ENCODE data around the gene ZNF683.

ZNF683 gene

GRCh38 chr1:26351590-26352337 is 20.8 kb downstream of the ZNF683 start:
- H3K4me3 ChIP-seq, result no peak overlapping the region
- no peak overlapping the region for H3K9ac ChIP-seq (ENCODE audit: insufficient read length)
- H3K36me3 ChIP-seq (ENCODE audit: insufficient read depth, low read length), result no peaks in the 10 kb centered on the region
- H3K9me3 ChIP-seq (ENCODE audit: low read depth, low read length), result no peaks in the 10 kb centered on the region
- no peak overlapping the region for H3K27ac ChIP-seq
- no peak for TF ChIP-seq FOXP2 (optimal IDR thresholded peaks at IDR 0.05; ENCODE audit: control extremely low read depth, extremely low read length, insufficient read depth)
- TF ChIP-seq EZH2 (IDR thresholded peaks at IDR 0.05), result no peak
- no peak for TF ChIP-seq POLR2AphosphoS5 (IDR thresholded peaks at IDR 0.05; ENCODE audit: borderline replicate concordance, low read depth, low read length)
- no peak for DNase-seq (ENCODE audit: low read depth, low spot score)

- Histone ChIP-seq H3K4me3 (no peak overlapping the region), H3K9me3 (ENCODE audit: low read depth, low read length) (no peaks in the 10 kb centered on the region), H3K9ac (ENCODE audit: insufficient read length) (no peak overlapping the region), H3K36me3 (ENCODE audit: insufficient read depth, low read length) (no peaks in the 10 kb centered on the region), H3K27ac (no peak overlapping the region)
- TF ChIP-seq POLR2AphosphoS5 (IDR thresholded peaks at IDR 0.05; ENCODE audit: borderline replicate concordance, low read depth, low read length) (no peak), EZH2 (IDR thresholded peaks at IDR 0.05) (no peak), FOXP2 (optimal IDR thresholded peaks at IDR 0.05; ENCODE audit: control extremely low read depth, extremely low read length, insufficient read depth) (no peak)
- DNase-seq (ENCODE audit: low read depth, low spot score), result no peak
These were observed 21.6 kb downstream of the ZNF683 start for GRCh38 chr1:26350701-26351589.

- no peaks in the 10 kb centered on the region for H3K9me3 ChIP-seq (ENCODE audit: low read depth, low read length)
- no peak overlapping the region for H3K4me3 ChIP-seq
- DNase-seq (ENCODE audit: low read depth, low spot score), result no peak
- no peak overlapping the region for H3K27ac ChIP-seq
- H3K9ac ChIP-seq (ENCODE audit: insufficient read length), result no peak overlapping the region
- TF ChIP-seq FOXP2 (optimal IDR thresholded peaks at IDR 0.05; ENCODE audit: control extremely low read depth, extremely low read length, insufficient read depth) (no peak), EZH2 (IDR thresholded peaks at IDR 0.05) (no peak), POLR2AphosphoS5 (IDR thresholded peaks at IDR 0.05; ENCODE audit: borderline replicate concordance, low read depth, low read length) (no peak)
- H3K36me3 ChIP-seq (ENCODE audit: insufficient read depth, low read length), result no peaks in the 10 kb centered on the region
These were observed 22.2 kb downstream of the ZNF683 start for GRCh38 chr1:26350343-26350700.

GRCh38 chr1:26349877-26350244 is 22.7 kb downstream of the ZNF683 start:
- no peaks in the 10 kb centered on the region for H3K36me3 ChIP-seq (ENCODE audit: insufficient read depth, low read length)
- no peaks in the 10 kb centered on the region for H3K9me3 ChIP-seq (ENCODE audit: low read depth, low read length)
- DNase-seq (ENCODE audit: low read depth, low spot score), result no peak
- no peak overlapping the region for H3K9ac ChIP-seq (ENCODE audit: insufficient read length)
- H3K4me3 ChIP-seq, result no peak overlapping the region
- H3K27ac ChIP-seq, result no peak overlapping the region
- no peak for TF ChIP-seq POLR2AphosphoS5 (IDR thresholded peaks at IDR 0.05; ENCODE audit: borderline replicate concordance, low read depth, low read length)

GRCh38 chr1:26349188-26349876 is 23.2 kb downstream of the ZNF683 start:
- Histone ChIP-seq H3K27ac (no peak overlapping the region), H3K36me3 (ENCODE audit: insufficient read depth, low read length) (no peaks in the 10 kb centered on the region), H3K9ac (ENCODE audit: insufficient read length) (no peak overlapping the region), H3K4me3 (no peak overlapping the region), H3K9me3 (ENCODE audit: low read depth, low read length) (no peaks in the 10 kb centered on the region)
- DNase-seq (ENCODE audit: low read depth, low spot score), result no peak
- TF ChIP-seq POLR2AphosphoS5 (IDR thresholded peaks at IDR 0.05; ENCODE audit: borderline replicate concordance, low read depth, low read length), result no peak
- TF ChIP-seq EZH2 (IDR thresholded peaks at IDR 0.05), result no peak
- no peak for TF ChIP-seq FOXP2 (optimal IDR thresholded peaks at IDR 0.05; ENCODE audit: control extremely low read depth, extremely low read length, insufficient read depth)

- H3K36me3 ChIP-seq (ENCODE audit: insufficient read depth, low read length), result no peaks in the 10 kb centered on the region
- no peak for DNase-seq (ENCODE audit: low read depth, low spot score)
- no peak overlapping the region for H3K4me3 ChIP-seq
- H3K9ac ChIP-seq (ENCODE audit: insufficient read length), result no peak overlapping the region
- H3K9me3 ChIP-seq (ENCODE audit: low read depth, low read length), result no peaks in the 10 kb centered on the region
- TF ChIP-seq FOXP2 (optimal IDR thresholded peaks at IDR 0.05; ENCODE audit: control extremely low read depth, extremely low read length, insufficient read depth) (no peak), POLR2AphosphoS5 (IDR thresholded peaks at IDR 0.05; ENCODE audit: borderline replicate concordance, low read depth, low read length) (no peak), EZH2 (IDR thresholded peaks at IDR 0.05) (no peak)
- H3K27ac ChIP-seq, result no peak overlapping the region
These were observed 26.1 kb downstream of the ZNF683 start for GRCh38 chr1:26346274-26347033.

GRCh38 chr1:26345718-26346117 is 26.8 kb downstream of the ZNF683 start:
- Histone ChIP-seq H3K9ac (ENCODE audit: insufficient read length) (no peak overlapping the region), H3K9me3 (ENCODE audit: low read depth, low read length) (no peaks in the 10 kb centered on the region), H3K27ac (no peak overlapping the region), H3K36me3 (ENCODE audit: insufficient read depth, low read length) (no peaks in the 10 kb centered on the region), H3K4me3 (no peak overlapping the region)
- TF ChIP-seq POLR2AphosphoS5 (IDR thresholded peaks at IDR 0.05; ENCODE audit: borderline replicate concordance, low read depth, low read length) (no peak), EZH2 (IDR thresholded peaks at IDR 0.05) (no peak), FOXP2 (optimal IDR thresholded peaks at IDR 0.05; ENCODE audit: control extremely low read depth, extremely low read length, insufficient read depth) (no peak)
- DNase-seq (ENCODE audit: low read depth, low spot score), result no peak

All from SK-N-MC (cell line).